Measurements from ENCODE around the gene MPDZ. TPM values are rescaled to one million over a fixed set of nuclear protein-coding genes. Genes with fewer than 3 reads are reported as not detected.

Gene MPDZ
- total RNA-seq, 4 donors from 2014 or later, result 59.5 to 105 (median 74.3) TPM

- H3K4me1 ChIP-seq, result peaks cover 0 to 22% (median 8%) of the 10 kb centered on the region in 4 donors
- intact Hi-C loops (cut with DNase I), result loop anchor here (2.0 to 10.0 kb wide), 4 partner anchors 55 to 367 kb away; partner anchors contain the start of gene LURAP1L
- H3K36me3 ChIP-seq, result no peaks in the 10 kb centered on the region
- no peaks in the 10 kb centered on the region for H3K9me3 ChIP-seq
- DNase-seq (ENCODE audit: extremely low spot score), result no peak
- no peaks in the 10 kb centered on the region for H3K27me3 ChIP-seq
- no peak overlapping the region for H3K4me3 ChIP-seq
- TF ChIP-seq CTCF (IDR thresholded peaks at IDR 0.05) (no peak), POLR2A (IDR thresholded peaks at IDR 0.05; ENCODE audit: low read depth) (no peak), POLR2AphosphoS5 (IDR thresholded peaks at IDR 0.05) (no peak), EP300 (IDR thresholded peaks at IDR 0.05) (no peak)
- no peak overlapping the region for H3K27ac ChIP-seq (replicated peaks in 1 of 4)
These were observed 189.8 kb downstream of the MPDZ start for GRCh38 chr9:13089666-13090065.

- H3K36me3 ChIP-seq, result no peaks in the 10 kb centered on the region
- 21% methylated on average over 10 of the region's 10 CpGs for WGBS
- intact Hi-C loops (cut with DNase I), result loop anchor here (2.0 to 10.0 kb wide), 4 partner anchors 54 to 366 kb away; partner anchors contain the start of gene LURAP1L
- no peak for DNase-seq (ENCODE audit: extremely low spot score)
- TF ChIP-seq POLR2AphosphoS5 (IDR thresholded peaks at IDR 0.05) (no peak), CTCF (IDR thresholded peaks at IDR 0.05) (peak; percentile 54 to 74 (median 74)), POLR2A (IDR thresholded peaks at IDR 0.05; ENCODE audit: low read depth) (no peak), EP300 (IDR thresholded peaks at IDR 0.05) (no peak)
- H3K4me1 ChIP-seq, result peaks cover 0 to 22% (median 8%) of the 10 kb centered on the region in 4 donors
- peak overlapping the region in 2 of 4 donors; percentile 3 to 23 for H3K4me3 ChIP-seq
- no peaks in the 10 kb centered on the region for H3K9me3 ChIP-seq
- H3K27ac ChIP-seq (replicated peaks in 1 of 4), result no peak overlapping the region
- no peaks in the 10 kb centered on the region for H3K27me3 ChIP-seq
These were observed 190.6 kb downstream of the MPDZ start for GRCh38 chr9:13088720-13089427.

- Histone ChIP-seq H3K4me1 (peaks cover 0 to 8% (median 7%) of the 10 kb centered on the region in 4 donors), H3K9me3 (no peaks in the 10 kb centered on the region), H3K27ac (replicated peaks in 1 of 4) (no peak overlapping the region), H3K27me3 (no peaks in the 10 kb centered on the region), H3K4me3 (no peak overlapping the region), H3K36me3 (no peaks in the 10 kb centered on the region)
- 29% methylated on average over 1 of the region's 1 CpG for WGBS
- TF ChIP-seq EP300 (IDR thresholded peaks at IDR 0.05) (no peak), POLR2A (IDR thresholded peaks at IDR 0.05; ENCODE audit: low read depth) (no peak), POLR2AphosphoS5 (IDR thresholded peaks at IDR 0.05) (no peak), CTCF (IDR thresholded peaks at IDR 0.05) (no peak)
- intact Hi-C loops (cut with DNase I), result loop anchor here (10.0 kb wide), 2 partner anchors 199 to 309 kb away; partner anchors contain the start of gene LURAP1L
- no peak for DNase-seq (ENCODE audit: extremely low spot score)
These were observed 195.4 kb downstream of the MPDZ start for GRCh38 chr9:13083963-13084528.

- TF ChIP-seq POLR2A (IDR thresholded peaks at IDR 0.05; ENCODE audit: low read depth) (no peak), POLR2AphosphoS5 (IDR thresholded peaks at IDR 0.05) (no peak), CTCF (IDR thresholded peaks at IDR 0.05) (no peak), EP300 (IDR thresholded peaks at IDR 0.05) (no peak)
- H3K4me3 ChIP-seq, result no peak overlapping the region
- no peaks in the 10 kb centered on the region for H3K9me3 ChIP-seq
- DNase-seq (ENCODE audit: extremely low spot score), result no peak
- 67% methylated on average over 2 of the region's 2 CpGs for WGBS
- intact Hi-C loops (cut with DNase I), result loop anchor here (10.0 kb wide), 2 partner anchors 199 to 309 kb away; partner anchors contain the start of gene LURAP1L
- H3K36me3 ChIP-seq, result no peaks in the 10 kb centered on the region
- peaks cover 0 to under 1% (median under 1%) of the 10 kb centered on the region in 4 donors for H3K4me1 ChIP-seq
- no peak overlapping the region for H3K27ac ChIP-seq (replicated peaks in 1 of 4)
- no peaks in the 10 kb centered on the region for H3K27me3 ChIP-seq
These were observed 196.1 kb downstream of the MPDZ start for GRCh38 chr9:13083366-13083765.

Data from esophagus muscularis mucosa (tissue), 4 donors.